IPS-15b (cell line): Measurements from ENCODE around the gene TPSAB1.
"Not testable (repeated sequence)": the region's sequence is repeated elsewhere in the genome, so short reads cannot be mapped to it uniquely, and the experiment has no call there.

Source experiments
- H3K27me3 ChIP-seq: one replicate; pipeline ENCODE4 v1.6.1; 2013; ENCODE audit warnings: low read length; ENCODE audit not compliant: control insufficient read depth, insufficient read depth
- H3K36me3 ChIP-seq: one replicate; pipeline ENCODE4 v1.6.1; 2013; ENCODE audit warnings: low read length; ENCODE audit not compliant: control insufficient read depth, insufficient read depth
- H3K4me1 ChIP-seq: one replicate; pipeline ENCODE4 v1.6.1; 2013; ENCODE audit warnings: mild to moderate bottlenecking, low read length; ENCODE audit not compliant: control insufficient read depth, insufficient read depth
- H3K4me3 ChIP-seq: one replicate; pipeline ENCODE4 v1.5.1; 2013; ENCODE audit warnings: low read depth, low read length
- H3K9ac ChIP-seq: one replicate; pipeline ENCODE4 v1.6.1; 2013; ENCODE audit warnings: low read depth, mild to moderate bottlenecking, low read length
- H3K9me3 ChIP-seq: one replicate; pipeline ENCODE4 v1.6.1; 2013; ENCODE audit warnings: mild to moderate bottlenecking, low read length; ENCODE audit not compliant: control insufficient read depth, insufficient read depth

TPSAB1 gene

GRCh38 chr16:1229476-1229875, 11.0 kb upstream of the TPSAB1 start:
- H3K9ac ChIP-seq, H3K4me3 ChIP-seq, H3K4me1 ChIP-seq, H3K9me3 ChIP-seq, H3K36me3 ChIP-seq, H3K27me3 ChIP-seq: not testable (repeated sequence)

- not testable (repeated sequence) for H3K4me3 ChIP-seq, H3K4me1 ChIP-seq, H3K36me3 ChIP-seq, H3K9me3 ChIP-seq, H3K27me3 ChIP-seq, H3K9ac ChIP-seq
Observed at GRCh38 chr16:1230084-1230470, 10.4 kb upstream of the TPSAB1 start, which contains the start of gene TPSB2. Gene TPSB2 (minus strand): TSS chr16:1230184. CDS start chr16:1229951, 233 bp downstream.

GRCh38 chr16:1230471-1231212, 9.9 kb upstream of the TPSAB1 start:
- H3K4me1 ChIP-seq, H3K4me3 ChIP-seq, H3K27me3 ChIP-seq, H3K9me3 ChIP-seq, H3K9ac ChIP-seq, H3K36me3 ChIP-seq: not testable (repeated sequence)

- not testable (repeated sequence) for H3K4me1 ChIP-seq, H3K27me3 ChIP-seq, H3K9ac ChIP-seq, H3K36me3 ChIP-seq, H3K9me3 ChIP-seq, H3K4me3 ChIP-seq
Observed at GRCh38 chr16:1231301-1231700, 9.2 kb upstream of the TPSAB1 start.

- not testable (repeated sequence) for H3K36me3 ChIP-seq, H3K4me3 ChIP-seq, H3K9me3 ChIP-seq
Observed at GRCh38 chr16:1232049-1232748, 8.3 kb upstream of the TPSAB1 start.

GRCh38 chr16:1236659-1237058, 3.8 kb upstream of the TPSAB1 start:
- H3K36me3 ChIP-seq, H3K27me3 ChIP-seq, H3K4me3 ChIP-seq, H3K4me1 ChIP-seq, H3K9me3 ChIP-seq, H3K9ac ChIP-seq: not testable (repeated sequence)

More at GRCh38 chr16:1232049-1232748, 8.3 kb upstream of the TPSAB1 start:
- H3K27me3 ChIP-seq, H3K4me1 ChIP-seq, H3K9ac ChIP-seq: not testable (repeated sequence)

- Histone ChIP-seq H3K27me3 (peaks cover 5% of the 10 kb centered on the region), H3K4me1 (no peaks in the 10 kb centered on the region), H3K36me3 (no peaks in the 10 kb centered on the region), H3K4me3 (no peak overlapping the region), H3K9me3 (no peaks in the 10 kb centered on the region), H3K9ac (no peak overlapping the region)
Observed at GRCh38 chr16:1237990-1238389, 2.5 kb upstream of the TPSAB1 start.

GRCh38 chr16:1238909-1239308, 1.6 kb upstream of the TPSAB1 start:
- H3K27me3 ChIP-seq, H3K36me3 ChIP-seq, H3K9me3 ChIP-seq, H3K4me3 ChIP-seq, H3K4me1 ChIP-seq, H3K9ac ChIP-seq: not testable (repeated sequence)

- H3K36me3 ChIP-seq, H3K4me1 ChIP-seq, H3K9ac ChIP-seq: not testable (repeated sequence)
Observed at GRCh38 chr16:1239575-1239974, 930 bp upstream of the TPSAB1 start.

GRCh38 chr16:1241081-1241480, 576 bp downstream of the TPSAB1 start:
- H3K4me1 ChIP-seq, H3K4me3 ChIP-seq, H3K9ac ChIP-seq, H3K27me3 ChIP-seq, H3K36me3 ChIP-seq, H3K9me3 ChIP-seq: not testable (repeated sequence)

More at GRCh38 chr16:1239575-1239974, 930 bp upstream of the TPSAB1 start:
- not testable (repeated sequence) for H3K9me3 ChIP-seq, H3K4me3 ChIP-seq, H3K27me3 ChIP-seq

- H3K9ac ChIP-seq, H3K9me3 ChIP-seq, H3K4me3 ChIP-seq, H3K4me1 ChIP-seq, H3K36me3 ChIP-seq: not testable (repeated sequence)
- peaks cover 16% of the 10 kb centered on the region for H3K27me3 ChIP-seq
Observed at GRCh38 chr16:1243363-1243762, 2.9 kb downstream of the TPSAB1 start.
